Uterus (tissue), 2 donors: Measurements from ENCODE around the gene MMP3.

ENCODE experiments used
- POLR2A ChIP-seq, 2 donors: fragments of 450-650 bp; IDR thresholded peaks; one replicate each; pipeline ENCODE4 v1.6.1; 2016; ENCODE audit warnings: antibody characterized with exemption in 2 of 2, mild to moderate bottlenecking in 1 of 2, moderate library complexity in 1 of 2
- TF ChIP-seq, protein P1 (sequence below), 4 experiments: fragments of 200-600 bp in 2 of 4; fragments of 450-650 bp in 2 of 4; sonication (generic) in 2 of 4; IDR thresholded peaks; one replicate each; pipeline ENCODE4 v1.5.1; 2016 to 2019; ENCODE audit warnings: antibody characterized with exemption in 4 of 4, mild to moderate bottlenecking in 2 of 4, moderate library complexity in 1 of 4

DNA sequence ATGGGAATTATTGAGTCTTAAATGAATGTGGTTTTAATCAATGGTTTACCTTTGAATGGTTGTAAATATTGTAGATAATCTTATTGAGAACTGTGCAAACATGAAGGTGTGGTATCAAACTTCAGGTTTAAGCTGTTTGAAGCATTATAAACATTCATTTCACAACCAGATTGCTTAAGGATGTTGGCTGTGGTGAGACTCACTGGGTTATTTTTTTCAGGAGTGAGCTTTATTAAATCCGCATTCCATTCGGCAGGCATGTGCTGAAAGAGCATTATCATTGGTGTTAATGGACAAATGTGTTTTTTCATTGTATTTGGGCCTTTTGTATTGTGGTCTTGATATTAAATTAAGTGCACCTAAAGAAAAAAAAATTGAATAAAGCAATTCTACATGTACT is 9.7 kb downstream of the MMP3 start:
- TF ChIP-seq, protein P1, sequence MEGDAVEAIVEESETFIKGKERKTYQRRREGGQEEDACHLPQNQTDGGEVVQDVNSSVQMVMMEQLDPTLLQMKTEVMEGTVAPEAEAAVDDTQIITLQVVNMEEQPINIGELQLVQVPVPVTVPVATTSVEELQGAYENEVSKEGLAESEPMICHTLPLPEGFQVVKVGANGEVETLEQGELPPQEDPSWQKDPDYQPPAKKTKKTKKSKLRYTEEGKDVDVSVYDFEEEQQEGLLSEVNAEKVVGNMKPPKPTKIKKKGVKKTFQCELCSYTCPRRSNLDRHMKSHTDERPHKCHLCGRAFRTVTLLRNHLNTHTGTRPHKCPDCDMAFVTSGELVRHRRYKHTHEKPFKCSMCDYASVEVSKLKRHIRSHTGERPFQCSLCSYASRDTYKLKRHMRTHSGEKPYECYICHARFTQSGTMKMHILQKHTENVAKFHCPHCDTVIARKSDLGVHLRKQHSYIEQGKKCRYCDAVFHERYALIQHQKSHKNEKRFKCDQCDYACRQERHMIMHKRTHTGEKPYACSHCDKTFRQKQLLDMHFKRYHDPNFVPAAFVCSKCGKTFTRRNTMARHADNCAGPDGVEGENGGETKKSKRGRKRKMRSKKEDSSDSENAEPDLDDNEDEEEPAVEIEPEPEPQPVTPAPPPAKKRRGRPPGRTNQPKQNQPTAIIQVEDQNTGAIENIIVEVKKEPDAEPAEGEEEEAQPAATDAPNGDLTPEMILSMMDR (IDR thresholded peaks at IDR 0.05): no peak
- no peak for TF ChIP-seq POLR2A (IDR thresholded peaks at IDR 0.05)
